WTC11 (cell line): ENCODE data around the gene PLCB3. TPM values are rescaled to one million over a fixed set of nuclear protein-coding genes. Genes with fewer than 3 reads are reported as not detected.

Experiments
- ATAC-seq: fragments of 200-7000 bp; cut with Tn5 transposase; 2 replicates; pipeline ENCODE4 v1.10.0; 2021; ENCODE audit warnings: mild to moderate bottlenecking, moderate library complexity
- CTCF ChIA-PET: fragments of 300-600 bp; sonication (Branson Sonifier 250); formaldehyde crosslinking; loops from one replicate; lab custom pipeline; 2021; ENCODE audit warnings: antibody characterized with exemption; lab: Charles Lee
- POLR2A ChIA-PET: fragments of 350-600 bp; sonication (Branson Sonifier 250); formaldehyde crosslinking; loops from one replicate; lab custom pipeline; 2021; ENCODE audit warnings: antibody characterized with exemption; lab: Charles Lee
- DNase-seq: peaks from one replicate; pipeline ENCODE4 v3.0.0; 2021; ENCODE audit warnings: low spot score
- H3K27ac Mint-ChIP-seq: 2 replicates; pipeline ENCODE4 v1.8.0; 2021; ENCODE audit warnings: mixed read lengths
- H3K27me3 Mint-ChIP-seq: 2 replicates; pipeline ENCODE4 v1.8.0; 2021; ENCODE audit warnings: low read depth, mild to moderate bottlenecking, moderate library complexity, mixed read lengths
- H3K36me3 Mint-ChIP-seq: 2 replicates; pipeline ENCODE4 v1.8.0; 2021; ENCODE audit warnings: mixed read lengths
- H3K4me1 Mint-ChIP-seq: 2 replicates; pipeline ENCODE4 v1.8.0; 2022; ENCODE audit warnings: mixed read lengths
- H3K4me3 Mint-ChIP-seq: 2 replicates; pipeline ENCODE4 v1.8.0; 2021; ENCODE audit warnings: mild to moderate bottlenecking, moderate library complexity, mixed read lengths
- H3K9me3 Mint-ChIP-seq: 2 replicates; pipeline ENCODE4 v1.8.0; 2021; ENCODE audit warnings: mixed read lengths
- ARID4B ChIP-seq: sonication (generic); formaldehyde crosslinking; IDR thresholded peaks from 2 replicates; pipeline ENCODE4 v1.8.0; 2023; ENCODE audit warnings: missing genetic modification reagents, mild to moderate bottlenecking, borderline replicate concordance
- ATF2 ChIP-seq: sonication (generic); formaldehyde crosslinking; IDR thresholded peaks from 2 replicates; pipeline ENCODE4 v1.8.1; 2022; ENCODE audit warnings: low read depth, missing genetic modification reagents, borderline replicate concordance
- CBFB ChIP-seq: sonication (generic); formaldehyde crosslinking; IDR thresholded peaks from 2 replicates; pipeline ENCODE4 v1.8.1; 2022; ENCODE audit warnings: mild to moderate bottlenecking, low read depth, missing genetic modification reagents
- ESRRA ChIP-seq: sonication (generic); formaldehyde crosslinking; IDR thresholded peaks from 2 replicates; pipeline ENCODE4 v1.8.1; 2022; ENCODE audit warnings: mild to moderate bottlenecking, missing genetic modification reagents, borderline replicate concordance
- ETV6 ChIP-seq: sonication (generic); formaldehyde crosslinking; IDR thresholded peaks from 2 replicates; pipeline ENCODE4 v1.8.1; 2022; ENCODE audit warnings: mild to moderate bottlenecking, missing genetic modification reagents
- GTF2I ChIP-seq: fragments of 250-450 bp; sonication (Bioruptor Pico); conservative IDR thresholded peaks from 2 replicates; pipeline ENCODE4 v1.4.0; 2021; ENCODE audit warnings: mild to moderate bottlenecking
- PREB ChIP-seq: sonication (generic); formaldehyde crosslinking; IDR thresholded peaks from 2 replicates; pipeline ENCODE4 v1.8.1; 2022; ENCODE audit warnings: mild to moderate bottlenecking, missing genetic modification reagents, moderate library complexity, borderline replicate concordance
- SP1 ChIP-seq: sonication (generic); formaldehyde crosslinking; conservative IDR thresholded peaks from 2 replicates; pipeline ENCODE4 v1.8.1; 2022; ENCODE audit warnings: missing genetic modification reagents
- ZNF121 ChIP-seq: sonication (generic); formaldehyde crosslinking; IDR thresholded peaks from 2 replicates; pipeline ENCODE4 v1.8.0; 2023; ENCODE audit warnings: missing genetic modification reagents
- ZNF396 ChIP-seq: fragments of 250-450 bp; sonication (Bioruptor Pico); IDR thresholded peaks from 2 replicates; pipeline ENCODE4 v1.8.0; 2021; ENCODE audit warnings: mild to moderate bottlenecking, moderate library complexity, borderline replicate concordance
- ZNF423 ChIP-seq: fragments of 250-450 bp; sonication (Bioruptor Pico); IDR thresholded peaks from 2 replicates; pipeline ENCODE4 v2.1.2; 2022; ENCODE audit warnings: mild to moderate bottlenecking, moderate library complexity
- total RNA-seq: library from RNA; stranded (reverse); gene quantifications from 3 replicates; pipeline ENCODE4 v1.2.3, GENCODE V29; 2021
- TF ChIP-seq, protein P1 (sequence below): sonication (generic); formaldehyde crosslinking; IDR thresholded peaks from 2 replicates; pipeline ENCODE4 v1.8.1; 2022; ENCODE audit warnings: missing genetic modification reagents, borderline replicate concordance

The PLCB3 gene
- total RNA-seq, 1 experiment from 2014 or later: 97.4 TPM

DNA sequence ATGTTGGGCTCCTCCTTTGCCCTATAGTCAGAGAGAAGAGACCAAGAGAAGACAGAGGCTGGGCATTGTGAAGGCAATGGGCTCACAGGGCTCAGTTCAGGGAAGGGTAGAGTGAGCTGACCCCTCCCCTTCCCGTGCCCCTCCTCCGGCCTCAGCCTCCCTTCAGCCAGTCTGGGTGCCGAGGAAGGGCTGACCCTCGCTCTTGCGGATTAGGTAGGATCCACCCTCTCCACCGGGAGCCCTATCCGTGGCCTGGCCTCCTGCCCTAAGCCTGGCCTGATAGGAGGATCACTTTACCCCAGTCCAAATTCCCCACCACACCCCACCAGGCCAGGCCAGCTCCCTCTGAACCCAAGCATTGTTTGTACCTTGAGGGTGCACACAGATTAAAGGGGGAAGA, 2.8 kb upstream of the PLCB3 start:
- Mint-ChIP-seq H3K4me3 (peak overlapping the region; percentile 88), H3K4me1 (peaks cover 45% of the 10 kb centered on the region), H3K27me3 (no peaks in the 10 kb centered on the region), H3K9me3 (no peaks in the 10 kb centered on the region), H3K27ac (peak overlapping the region; percentile 97), H3K36me3 (peaks cover 4% of the 10 kb centered on the region; the same call in 1 of the 2 replicates)
- TF ChIP-seq ZNF121 (CRISPR knock-in tag) (0 out of 2 replicates have a peak, but pooled peaks have one; percentile 43), ATF2 (CRISPR knock-in tag) (no peak), ETV6 (CRISPR knock-in tag) (0 out of 2 replicates have a peak, but pooled peaks have one; percentile 27)
- ATAC-seq: peak; percentile 35
- POLR2A ChIA-PET: interaction anchor here (0.6 to 1.0 kb wide), 3 partner anchors 19 to 259 kb away, joined by 4 to 7 read pairs (median 6); no protein-coding TSS in a partner anchor
- peak; percentile 62 for DNase-seq
- CTCF ChIA-PET: interaction anchor here (0.5 to 5.3 kb wide), 12 partner anchors 13 to 456 kb away, joined by 3 to 75 read pairs (median 6); partner anchors contain the start of genes CATSPERZ, FERMT3, STIP1 and VEGFB

- Mint-ChIP-seq H3K27ac (peak overlapping the region; percentile 97), H3K4me3 (peak overlapping the region; percentile 88), H3K27me3 (no peaks in the 10 kb centered on the region), H3K4me1 (peaks cover 45% of the 10 kb centered on the region), H3K36me3 (no peaks in the 10 kb centered on the region), H3K9me3 (no peaks in the 10 kb centered on the region)
- CTCF ChIA-PET: interaction anchor here (0.5 to 5.3 kb wide), 16 partner anchors 7 to 271 kb away, joined by 3 to 75 read pairs (median 20); partner anchors contain the start of genes CATSPERZ, DNAJC4, ESRRA and FERMT3
- POLR2A ChIA-PET: interaction anchor here (0.6 to 3.7 kb wide), 5 partner anchors 8 to 260 kb away, joined by 4 to 25 read pairs (median 7); partner anchors contain the start of gene FKBP2
- no peak; the same call in 1 of the 2 replicates for TF ChIP-seq ARID4B
- ATAC-seq: no peak
- DNase-seq: no peak
Observed at GRCh38 chr11:64249038-64249437, 2.3 kb upstream of the PLCB3 start.

- H3K4me1 Mint-ChIP-seq: peaks cover 42% of the 10 kb centered on the region
- ATAC-seq (peak; percentile 9), DNase-seq (no peak)
- no peaks in the 10 kb centered on the region for H3K27me3 Mint-ChIP-seq
- POLR2A ChIA-PET: interaction anchor here (0.9 to 3.7 kb wide), 7 partner anchors 9 to 97 kb away, joined by 3 to 25 read pairs (median 4); partner anchors contain the start of genes FKBP2, NUDT22, PRDX5 and STIP1
- H3K27ac Mint-ChIP-seq: peak overlapping the region; percentile 97
- no peak for TF ChIP-seq ESRRA (CRISPR knock-in tag)
- TF ChIP-seq ZNF423 (CRISPR knock-in tag): no peak
- TF ChIP-seq PREB (CRISPR knock-in tag): no peak
- no peak for TF ChIP-seq ZNF396 (CRISPR knock-in tag)
- 0 out of 2 replicates have a peak, but pooled peaks have one; percentile 20 for TF ChIP-seq GTF2I (CRISPR knock-in tag)
- TF ChIP-seq CBFB (CRISPR knock-in tag): no peak
- TF ChIP-seq, protein P1, sequence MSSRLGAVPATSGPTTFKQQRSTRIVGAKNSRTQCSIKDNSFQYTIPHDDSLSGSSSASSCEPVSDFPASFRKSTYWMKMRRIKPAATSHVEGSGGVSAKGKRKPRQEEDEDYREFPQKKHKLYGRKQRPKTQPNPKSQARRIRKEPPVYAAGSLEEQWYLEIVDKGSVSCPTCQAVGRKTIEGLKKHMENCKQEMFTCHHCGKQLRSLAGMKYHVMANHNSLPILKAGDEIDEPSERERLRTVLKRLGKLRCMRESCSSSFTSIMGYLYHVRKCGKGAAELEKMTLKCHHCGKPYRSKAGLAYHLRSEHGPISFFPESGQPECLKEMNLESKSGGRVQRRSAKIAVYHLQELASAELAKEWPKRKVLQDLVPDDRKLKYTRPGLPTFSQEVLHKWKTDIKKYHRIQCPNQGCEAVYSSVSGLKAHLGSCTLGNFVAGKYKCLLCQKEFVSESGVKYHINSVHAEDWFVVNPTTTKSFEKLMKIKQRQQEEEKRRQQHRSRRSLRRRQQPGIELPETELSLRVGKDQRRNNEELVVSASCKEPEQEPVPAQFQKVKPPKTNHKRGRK (CRISPR knock-in tag): no peak
- peak; percentile 43; the same call in 1 of the 2 replicates for TF ChIP-seq SP1 (CRISPR knock-in tag)
- H3K36me3 Mint-ChIP-seq: no peaks in the 10 kb centered on the region
- CTCF ChIA-PET: interaction anchor here (0.6 to 5.3 kb wide), 23 partner anchors 7 to 599 kb away, joined by 3 to 75 read pairs (median 13); partner anchors contain the start of genes CATSPERZ, CCDC88B, DNAJC4 and ESRRA
- peak overlapping the region; percentile 88 for H3K4me3 Mint-ChIP-seq
- H3K9me3 Mint-ChIP-seq: no peaks in the 10 kb centered on the region
Observed at GRCh38 chr11:64249563-64250414, 1.5 kb upstream of the PLCB3 start.
